Kidney glomerular epithelial cell (primary cell): Measurements from ENCODE around the gene TIGD3.
"Not testable (repeated sequence)": the region's sequence is repeated elsewhere in the genome, so short reads cannot be mapped to it uniquely, and the experiment has no call there.

Experiments
- DNase-seq: peaks from one replicate; lab custom pipeline; 2025; lab: John Stamatoyannopoulos, UW

TIGD3 gene

DNA sequence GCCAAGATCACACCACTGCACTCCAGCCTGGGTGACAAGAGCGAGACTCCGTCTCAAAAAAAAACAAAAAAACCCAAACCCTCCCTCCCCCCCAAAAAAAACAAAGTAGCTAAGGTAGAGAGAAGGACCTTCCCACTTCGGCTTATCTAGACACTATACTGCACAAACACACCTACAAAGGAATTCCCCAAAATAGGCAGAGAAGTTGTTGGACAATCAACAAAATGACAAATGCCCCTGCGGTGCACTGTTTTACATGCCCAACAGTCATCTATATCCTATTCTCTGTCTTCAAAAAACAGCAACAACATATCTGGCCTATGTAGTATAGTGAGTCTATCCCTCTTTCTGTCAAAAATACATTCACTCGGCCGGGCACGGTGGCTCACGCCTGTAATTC is 27.5 kb upstream of the TIGD3 start:
- no peak for DNase-seq

DNA sequence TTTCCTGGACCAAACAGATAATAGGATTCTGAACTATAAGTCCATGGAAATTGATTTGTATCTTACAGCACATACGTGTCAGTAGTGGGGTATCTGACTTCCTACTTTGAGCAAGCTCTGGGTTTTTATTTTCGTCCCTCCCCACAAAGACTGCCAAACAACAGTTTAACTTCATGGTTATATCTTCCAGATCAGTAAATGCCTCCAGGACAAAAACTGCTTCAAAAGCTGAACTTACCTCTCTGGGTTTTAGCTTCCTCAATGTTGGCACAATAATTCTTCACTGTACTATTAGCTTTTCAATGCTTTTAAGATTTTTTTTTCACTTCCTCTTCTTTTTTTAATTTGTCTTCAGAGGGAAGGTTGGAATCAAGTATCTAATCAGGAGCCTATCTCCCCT is 25.1 kb upstream of the TIGD3 start:
- no peak for DNase-seq

DNA sequence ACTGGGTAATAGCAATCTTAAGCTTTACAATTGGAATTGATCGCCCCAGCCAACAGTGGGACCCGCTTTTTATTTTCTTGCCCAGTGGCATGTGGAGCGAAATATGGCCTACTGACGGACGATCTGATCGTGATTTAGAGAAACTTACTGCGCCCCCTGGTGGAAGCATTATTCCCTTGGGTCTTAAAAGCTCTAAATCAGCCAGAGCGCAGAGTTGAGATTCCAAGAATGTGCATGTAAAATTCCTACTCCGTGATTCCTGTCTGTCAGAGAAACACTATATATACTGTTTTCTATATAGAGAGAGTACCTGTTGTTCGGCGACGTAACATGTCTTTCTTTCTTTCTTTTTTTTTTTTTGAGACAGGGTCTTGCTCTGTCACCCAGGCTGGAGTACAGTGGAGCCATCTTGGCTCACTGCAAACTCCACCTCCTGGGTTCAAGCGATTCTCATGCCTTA is 24.6 kb upstream of the TIGD3 start:
- peak; percentile 62 for DNase-seq

DNA sequence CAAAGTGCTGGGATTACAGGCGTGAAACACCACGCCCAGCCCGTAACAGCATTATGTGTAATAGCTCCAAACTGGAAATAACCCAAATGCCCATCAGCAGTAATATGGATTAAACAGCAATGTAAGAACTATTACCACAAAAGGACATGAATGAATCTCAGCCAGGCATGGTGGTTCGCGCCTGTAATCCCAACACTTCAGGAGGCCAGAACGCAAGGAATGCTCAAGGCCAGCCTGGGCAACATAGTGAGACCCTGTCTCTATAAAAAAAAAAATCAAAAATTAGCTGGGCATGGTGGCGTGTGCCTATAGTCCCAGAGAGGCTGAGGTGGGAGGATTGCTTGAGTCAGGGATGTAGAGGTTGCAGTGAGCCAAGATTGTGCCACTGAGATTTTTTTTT is 24.0 kb upstream of the TIGD3 start:
- DNase-seq, result no peak

DNA sequence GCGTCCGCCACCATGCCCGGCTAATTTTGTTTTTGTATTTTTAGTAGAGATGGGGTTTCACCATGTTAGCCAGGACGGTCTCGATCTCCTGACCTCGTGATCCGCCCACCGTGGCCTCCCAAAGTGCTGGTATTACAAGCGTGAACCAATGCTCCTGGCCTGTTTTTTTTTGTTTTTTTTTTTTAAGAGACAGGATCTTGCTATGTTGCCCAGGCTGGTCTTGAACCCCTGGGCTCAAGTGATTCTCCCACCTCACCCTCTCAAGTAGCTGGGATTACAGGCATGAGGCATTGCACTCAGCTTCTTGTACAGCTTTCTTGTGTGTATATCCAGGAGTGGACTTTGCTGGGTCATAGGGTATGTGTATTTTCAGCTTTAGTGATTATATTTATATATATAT is 22.0 kb upstream of the TIGD3 start:
- not testable (repeated sequence) for DNase-seq

DNA sequence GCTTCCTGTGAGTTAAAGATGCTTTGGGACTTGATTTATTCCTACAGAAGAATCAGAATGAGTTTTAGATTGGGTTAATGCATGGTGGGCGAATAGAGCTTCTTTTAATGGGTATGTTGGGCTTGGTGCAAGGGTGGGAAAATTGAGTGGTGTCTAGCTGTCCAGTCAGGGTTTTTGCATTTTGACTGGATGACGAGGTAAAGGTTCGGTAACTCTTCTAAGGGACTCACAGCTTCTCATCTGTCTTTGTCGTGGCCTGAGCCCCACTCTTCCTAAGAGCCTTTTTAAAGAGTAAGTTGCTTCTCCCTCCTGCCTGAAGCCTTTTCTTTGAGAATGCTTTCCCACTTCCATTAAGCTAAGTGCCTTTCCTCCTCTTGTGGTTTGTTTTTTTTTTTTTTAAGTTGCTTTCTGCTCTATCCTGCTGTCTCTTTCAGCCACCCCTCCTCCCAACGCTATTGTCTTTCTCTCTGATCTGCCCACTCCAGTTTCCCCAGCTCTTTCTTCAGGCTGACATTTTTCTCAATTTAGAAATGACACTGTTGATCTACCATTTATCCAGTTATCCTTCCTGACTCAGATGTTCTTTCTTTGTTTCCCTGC is 19.8 kb upstream of the TIGD3 start:
- DNase-seq, result no peak

DNA sequence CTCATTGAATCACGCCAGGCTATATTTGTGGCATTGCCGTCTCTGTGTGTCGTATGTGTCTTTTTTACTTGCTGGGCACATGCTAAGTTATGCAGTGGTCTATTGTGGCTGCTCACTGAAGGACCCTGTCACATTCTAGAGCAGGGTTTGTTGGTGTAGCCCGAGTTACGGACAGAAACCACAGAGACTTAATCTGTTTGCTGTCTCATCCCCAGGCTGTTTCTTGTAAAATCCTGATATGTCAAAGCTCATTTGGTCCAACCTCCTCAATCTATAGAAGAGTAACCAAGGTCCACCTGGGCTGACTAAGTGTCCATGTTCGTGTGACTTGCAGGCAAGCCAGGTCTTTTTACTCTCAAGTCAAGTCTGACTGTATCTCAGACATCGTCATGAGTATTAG is 15.9 kb upstream of the TIGD3 start:
- DNase-seq, result no peak

DNA sequence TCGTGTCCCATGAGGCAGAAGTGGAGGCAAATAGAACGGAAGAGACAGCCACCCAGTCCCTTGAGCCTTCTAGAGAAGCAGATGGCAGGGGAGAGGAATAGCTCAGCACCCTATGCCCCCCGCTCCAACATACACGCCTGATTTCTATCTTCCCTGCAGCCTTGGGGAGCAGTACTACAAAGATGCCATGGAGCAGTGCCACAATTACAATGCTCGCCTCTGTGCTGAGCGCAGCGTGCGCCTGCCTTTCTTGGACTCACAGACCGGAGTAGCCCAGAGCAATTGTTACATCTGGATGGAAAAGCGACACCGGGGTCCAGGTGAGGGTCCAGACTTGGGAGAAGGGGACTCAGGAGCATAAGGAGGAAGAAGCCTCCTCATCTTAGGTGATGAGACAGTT is 14.3 kb upstream of the TIGD3 start:
- no peak for DNase-seq

DNA sequence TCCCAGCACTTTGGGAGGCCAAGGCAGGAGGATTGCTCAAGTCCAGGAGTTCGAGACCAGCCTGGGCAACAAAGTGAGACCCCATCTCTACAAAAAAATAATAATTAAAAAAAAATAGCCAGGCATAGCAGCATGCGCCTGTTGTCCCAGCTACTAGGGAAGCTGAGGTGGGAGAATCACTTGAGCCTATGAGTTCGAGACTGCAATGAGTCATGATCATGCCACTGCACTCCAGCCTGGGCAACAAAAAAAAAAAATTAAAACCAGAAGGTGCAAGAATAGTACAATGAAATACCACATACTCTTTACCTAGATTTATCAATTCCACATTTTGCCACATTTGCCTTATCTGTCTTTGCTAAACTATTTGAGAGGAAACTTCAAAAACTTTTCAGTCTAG is 12.7 kb upstream of the TIGD3 start:
- DNase-seq, result no peak

DNA sequence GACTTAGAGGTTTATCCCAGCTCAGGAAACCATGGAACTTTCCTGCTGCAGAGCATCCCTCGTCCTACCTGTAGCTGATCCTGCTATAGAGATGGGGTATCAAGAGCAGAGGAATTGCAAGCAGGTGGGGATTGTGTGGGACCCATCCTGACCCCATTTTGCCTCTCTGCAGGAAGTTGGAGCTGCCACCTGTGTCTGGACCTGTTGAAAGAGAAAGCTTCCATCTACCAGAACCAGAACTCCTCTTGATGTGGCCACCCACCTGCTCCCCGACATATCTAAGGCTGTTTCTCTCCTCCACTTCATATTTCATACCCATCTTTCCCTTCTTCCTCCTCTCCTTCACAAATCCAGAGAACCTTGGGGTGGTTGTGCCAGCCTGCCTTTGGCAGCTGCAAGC is 3.0 kb upstream of the TIGD3 start:
- DNase-seq, result no peak

DNA sequence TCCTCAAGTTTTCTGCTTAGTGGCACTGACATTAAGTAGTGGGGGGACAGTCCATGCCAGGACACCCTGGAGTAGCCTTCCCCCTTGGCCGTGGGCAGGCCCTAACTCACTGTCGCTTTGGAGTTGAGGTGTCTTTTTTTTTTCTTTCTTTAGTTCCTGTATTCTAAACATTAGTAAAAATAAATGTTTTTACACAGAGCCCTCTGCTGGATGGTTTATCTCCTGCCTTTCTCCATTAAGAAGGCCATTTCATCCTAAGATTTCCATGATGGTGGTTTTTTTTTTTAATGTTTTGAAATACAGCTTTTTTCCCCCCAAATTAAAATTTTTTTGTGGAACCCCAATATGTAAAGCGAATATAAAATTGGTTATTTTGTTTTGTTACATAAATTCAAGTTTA is 1.8 kb upstream of the TIGD3 start:
- no peak for DNase-seq

DNA sequence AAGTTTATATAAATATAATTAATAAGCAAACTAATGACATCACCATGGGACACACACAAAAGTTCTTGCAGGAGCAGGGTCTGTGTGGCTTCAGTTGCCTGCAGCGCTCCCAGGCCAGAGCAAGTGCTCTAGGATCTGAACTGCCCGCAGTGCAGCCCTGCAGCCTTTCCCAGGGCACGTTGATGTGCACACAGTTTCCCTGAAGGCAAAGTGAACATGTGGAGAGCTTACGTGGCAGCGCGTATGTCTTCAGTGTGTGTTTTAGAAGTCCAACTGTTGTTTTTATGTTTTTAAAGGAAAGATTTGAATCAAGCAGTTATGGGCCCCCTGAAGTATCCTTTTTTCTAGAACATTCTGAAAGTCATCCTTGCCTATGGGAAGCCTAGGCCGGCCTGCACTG is 1.2 kb upstream of the TIGD3 start:
- no peak for DNase-seq

DNA sequence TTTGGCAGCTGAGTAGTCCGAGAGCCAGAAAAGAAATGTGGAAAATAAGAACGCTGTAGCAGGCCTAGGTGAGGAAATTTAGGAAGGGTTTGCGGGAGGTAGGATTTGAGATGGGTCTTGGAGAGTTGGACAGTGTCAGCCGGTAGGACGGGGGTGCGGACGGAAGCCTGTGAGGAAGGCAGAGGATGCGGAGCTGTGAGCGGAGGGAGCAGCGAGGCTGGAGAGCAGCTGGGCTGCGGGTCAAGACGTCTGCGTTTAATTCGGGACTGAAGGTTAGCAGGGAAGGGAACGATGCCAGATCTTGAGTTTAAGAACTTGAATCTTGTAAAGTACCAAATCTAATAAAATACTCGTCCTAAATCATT is 669 bp upstream of the TIGD3 start:
- DNase-seq, result no peak

DNA sequence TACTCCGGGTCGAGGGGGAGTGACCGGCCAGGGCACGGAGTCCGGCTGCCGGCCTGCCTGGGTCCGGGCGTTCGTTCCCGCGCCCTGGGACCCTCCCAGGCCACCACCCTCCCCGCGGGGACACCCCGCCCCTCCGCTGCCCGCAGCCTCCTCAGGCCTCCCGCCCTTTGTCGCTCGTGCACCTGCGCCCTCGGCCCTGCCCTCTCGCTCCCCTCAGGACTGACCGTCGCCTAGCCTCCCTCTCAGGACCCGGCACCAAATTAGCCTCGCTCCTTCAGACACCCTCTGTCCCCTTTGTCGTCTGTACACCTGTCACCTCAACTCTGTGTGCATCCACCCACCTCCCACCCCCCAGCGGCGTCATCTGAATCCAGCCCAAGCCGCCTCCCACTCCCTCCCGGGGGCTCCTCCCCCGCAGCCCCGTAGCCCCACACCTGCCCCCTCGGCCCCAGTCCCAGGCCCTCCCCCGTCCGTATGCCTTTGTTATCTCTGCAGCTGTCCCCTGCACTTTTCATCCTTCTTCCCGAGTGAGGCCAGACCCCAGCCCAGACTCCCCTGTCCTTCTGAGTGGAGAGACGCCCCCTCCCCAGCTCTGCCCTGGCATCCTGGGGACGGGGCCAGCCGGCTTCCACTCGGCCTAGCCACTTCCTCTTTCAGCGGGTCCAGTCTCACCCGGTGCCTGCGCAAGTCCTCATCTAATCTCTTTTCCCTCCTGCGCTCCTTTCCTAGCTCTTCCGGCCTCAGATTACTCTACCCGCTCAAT is 643 bp downstream of the TIGD3 start:
- no peak for DNase-seq

DNA sequence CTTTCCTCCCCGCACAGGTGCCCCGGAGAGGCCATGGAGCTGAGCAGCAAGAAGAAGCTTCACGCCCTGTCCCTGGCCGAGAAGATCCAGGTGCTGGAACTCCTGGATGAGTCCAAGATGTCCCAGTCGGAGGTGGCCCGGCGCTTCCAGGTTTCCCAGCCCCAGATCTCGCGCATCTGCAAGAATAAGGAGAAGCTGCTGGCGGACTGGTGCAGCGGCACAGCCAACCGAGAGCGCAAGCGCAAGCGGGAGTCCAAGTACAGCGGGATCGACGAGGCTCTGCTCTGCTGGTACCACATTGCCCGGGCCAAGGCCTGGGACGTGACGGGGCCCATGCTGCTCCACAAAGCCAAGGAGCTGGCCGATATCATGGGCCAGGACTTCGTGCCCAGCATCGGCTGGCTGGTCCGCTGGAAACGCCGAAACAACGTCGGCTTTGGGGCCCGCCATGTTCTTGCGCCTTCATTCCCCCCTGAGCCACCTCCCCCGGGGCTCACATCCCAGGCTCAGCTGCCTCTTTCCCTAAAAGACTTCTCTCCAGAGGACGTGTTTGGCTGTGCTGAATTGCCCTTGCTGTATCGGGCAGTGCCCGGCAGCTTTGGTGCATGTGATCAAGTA is 1.3 kb downstream of the TIGD3 start:
- DNase-seq, result no peak

DNA sequence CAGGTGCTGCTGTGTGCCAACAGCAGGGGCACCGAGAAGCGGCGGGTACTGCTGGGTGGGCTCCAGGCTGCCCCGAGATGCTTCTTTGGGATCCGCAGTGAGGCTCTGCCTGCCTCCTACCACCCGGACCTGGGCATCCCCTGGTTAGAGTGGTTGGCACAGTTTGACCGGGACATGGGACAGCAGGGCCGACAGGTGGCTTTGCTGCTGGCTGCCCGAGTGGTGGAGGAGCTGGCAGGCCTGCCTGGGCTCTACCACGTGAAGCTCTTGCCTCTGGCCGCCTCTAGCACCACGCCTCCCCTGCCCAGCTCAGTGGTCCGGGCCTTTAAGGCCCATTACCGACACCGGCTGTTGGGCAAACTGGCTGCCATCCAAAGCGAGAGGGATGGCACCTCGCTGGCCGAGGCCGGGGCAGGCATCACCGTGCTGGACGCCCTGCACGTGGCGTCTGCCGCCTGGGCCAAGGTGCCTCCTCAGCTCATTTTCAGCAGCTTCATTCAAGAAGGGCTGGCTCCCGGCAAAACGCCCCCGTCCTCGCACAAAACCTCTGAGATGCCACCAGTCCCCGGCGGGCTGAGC is 1.9 kb downstream of the TIGD3 start:
- DNase-seq, result no peak

DNA sequence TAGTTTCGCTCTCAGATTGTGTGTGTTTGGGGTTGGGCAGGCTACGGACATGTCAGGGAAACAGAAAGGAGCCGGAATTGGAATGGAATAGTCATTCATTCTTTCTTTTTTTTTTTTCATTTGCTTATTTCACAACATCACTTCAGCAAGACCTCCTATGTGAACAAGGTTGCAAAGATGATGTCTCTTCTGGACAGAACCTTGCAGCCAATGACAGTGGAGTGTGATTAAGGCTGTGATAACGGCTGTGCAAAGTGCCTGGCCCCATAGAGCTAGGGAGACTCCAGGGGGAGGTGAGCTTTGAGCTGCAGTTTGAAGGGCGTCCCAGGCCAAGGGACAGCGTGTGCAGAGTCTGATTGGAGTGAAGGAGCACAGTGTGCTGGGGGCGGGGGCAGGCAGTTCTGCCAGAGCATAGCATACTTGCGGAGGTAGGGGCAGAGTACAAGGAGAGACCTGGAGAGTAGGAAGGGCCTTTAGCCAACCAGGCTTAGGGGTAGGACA is 3.4 kb downstream of the TIGD3 start:
- no peak for DNase-seq

DNA sequence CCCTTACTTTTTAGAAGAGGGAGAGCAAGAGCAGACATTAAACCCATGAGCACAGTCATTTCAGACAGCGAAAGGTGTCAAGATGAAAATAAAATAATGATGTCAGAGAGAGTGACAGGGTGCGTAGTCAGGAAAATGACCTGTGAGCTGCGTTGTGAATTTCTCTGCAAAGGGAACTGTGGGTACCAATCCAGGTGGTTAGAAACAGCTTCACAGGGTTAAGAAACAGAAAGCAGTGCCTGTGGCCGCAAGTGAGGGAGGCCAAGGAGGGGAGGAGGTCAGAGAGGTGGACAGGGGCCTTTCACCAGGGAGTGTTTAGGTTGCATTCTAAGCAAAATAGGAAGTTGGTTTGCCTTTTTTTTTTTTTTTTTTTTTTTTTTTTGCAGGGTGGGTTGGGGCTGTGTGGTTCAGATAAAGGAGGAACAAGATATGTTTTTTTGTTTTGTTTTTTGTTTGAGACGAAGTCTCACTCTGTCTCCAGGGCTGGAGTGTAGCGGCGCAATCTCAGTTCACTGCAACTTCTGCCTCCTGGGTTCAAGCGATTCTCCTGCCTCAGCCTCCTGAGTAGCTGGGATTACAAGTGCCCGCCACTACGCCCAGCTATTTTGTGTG is 7.9 kb downstream of the TIGD3 start:
- no peak for DNase-seq

DNA sequence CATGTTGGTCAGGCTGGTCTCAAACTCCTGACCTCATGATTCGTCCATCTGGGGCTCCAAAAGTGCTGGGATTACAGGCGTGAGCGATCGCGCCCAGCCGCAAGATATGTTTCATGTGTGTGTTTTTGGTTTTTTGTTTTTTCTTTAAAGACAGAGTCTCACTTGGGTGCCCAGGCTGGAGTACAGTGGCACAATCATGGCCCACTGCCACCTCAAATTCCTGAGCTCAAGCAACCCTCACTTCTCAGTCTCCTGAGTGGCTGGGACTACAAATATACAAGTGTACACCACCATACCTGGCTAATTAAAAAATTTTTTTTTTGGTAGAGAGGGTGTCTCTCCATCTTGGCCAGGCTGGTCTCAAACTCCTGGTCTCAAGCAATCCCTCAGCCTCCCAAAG is 8.4 kb downstream of the TIGD3 start:
- DNase-seq, result no peak

DNA sequence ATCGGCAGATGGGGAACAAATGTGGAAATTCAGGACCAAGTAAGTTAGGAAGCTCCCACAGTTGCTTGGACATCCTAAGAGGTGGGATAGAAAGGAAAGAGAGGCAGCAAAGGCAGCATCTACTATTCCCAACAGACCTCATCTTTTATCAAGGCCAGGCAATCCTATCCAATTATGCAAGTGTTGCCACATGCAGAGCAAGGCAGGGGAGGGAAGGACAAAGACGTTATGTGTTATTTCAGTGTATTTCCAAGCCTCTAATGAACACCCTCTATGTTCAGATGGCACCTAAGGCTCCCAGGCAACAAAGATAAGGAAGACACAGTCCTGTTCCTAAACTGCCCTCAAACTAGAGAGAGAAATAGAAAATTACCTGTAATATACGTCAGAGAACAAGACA is 9.2 kb downstream of the TIGD3 start:
- no peak for DNase-seq

DNA sequence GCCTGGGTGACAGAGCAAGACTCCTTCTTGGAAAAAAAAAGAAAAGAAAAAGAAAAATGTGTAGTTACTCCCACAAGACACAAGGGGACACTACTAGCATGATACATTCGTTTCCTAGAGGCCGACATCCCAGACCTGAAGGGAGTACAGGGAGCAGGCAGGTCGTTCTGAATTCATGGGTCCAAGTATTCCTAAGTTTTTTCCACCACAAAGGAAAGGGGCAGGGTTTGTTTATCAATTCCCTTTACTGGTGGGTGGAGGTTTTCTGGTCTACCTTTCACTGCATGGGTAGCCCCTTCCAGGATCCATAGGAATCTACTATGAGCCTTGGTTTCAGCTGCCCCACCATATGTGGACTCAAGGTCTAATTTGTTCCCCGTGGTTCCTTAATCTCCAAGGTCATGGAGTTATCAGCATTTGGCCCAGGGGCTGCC is 11.8 kb downstream of the TIGD3 start:
- peak; percentile 89 for DNase-seq

DNA sequence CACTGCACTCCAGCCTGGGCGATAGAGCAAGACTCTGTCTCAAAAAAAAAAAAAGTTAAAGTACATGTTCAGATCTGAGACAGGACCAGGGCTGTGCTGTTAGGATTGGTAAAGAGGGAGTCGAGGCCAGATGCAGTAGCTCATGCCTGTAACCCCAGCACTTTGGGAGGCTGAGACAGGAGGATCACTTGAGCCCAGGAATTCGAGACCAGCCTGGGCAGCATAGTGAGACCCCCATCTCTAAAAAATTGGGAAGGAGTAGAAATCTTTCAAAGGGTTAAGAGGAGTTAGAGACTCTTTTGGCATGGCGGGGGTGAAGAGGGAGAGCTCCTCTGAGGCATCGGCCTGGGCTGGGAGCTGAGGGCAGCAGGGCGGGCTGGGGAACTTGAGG is 16.1 kb downstream of the TIGD3 start:
- no peak for DNase-seq
